ENCODE measurements around the gene LSM10.

The LSM10 gene

GRCh38 chr1:36408479-36408878 lies 10.8 kb upstream of the LSM10 start:
- DNase-seq (ENCODE audit: low read depth, low spot score) = no peak

GRCh38 chr1:36406440-36406839 lies 8.7 kb upstream of the LSM10 start:
- DNase-seq (ENCODE audit: low read depth, low spot score) = no peak

- no peak for DNase-seq (ENCODE audit: low read depth, low spot score)
Observed at GRCh38 chr1:36402504-36402890, 4.8 kb upstream of the LSM10 start.

GRCh38 chr1:36401602-36402503 lies 4.1 kb upstream of the LSM10 start:
- DNase-seq (ENCODE audit: low read depth, low spot score) = no peak

- DNase-seq (ENCODE audit: low read depth, low spot score) = no peak
Observed at GRCh38 chr1:36400825-36401601, 3.3 kb upstream of the LSM10 start.

- no peak for DNase-seq (ENCODE audit: low read depth, low spot score)
Observed at GRCh38 chr1:36400514-36400824, 2.8 kb upstream of the LSM10 start.

- DNase-seq (ENCODE audit: low read depth, low spot score) = no peak
Observed at GRCh38 chr1:36398370-36398977, 766 bp upstream of the LSM10 start.

GRCh38 chr1:36397083-36397377 lies 678 bp downstream of the LSM10 start:
- no peak for DNase-seq (ENCODE audit: low read depth, low spot score)

- DNase-seq (ENCODE audit: low read depth, low spot score) = no peak
Observed at GRCh38 chr1:36396359-36396758, 1.3 kb downstream of the LSM10 start.

GRCh38 chr1:36393686-36394085 lies 4.0 kb downstream of the LSM10 start:
- no peak for DNase-seq (ENCODE audit: low read depth, low spot score)

GRCh38 chr1:36392836-36393235 lies 4.9 kb downstream of the LSM10 start:
- DNase-seq (ENCODE audit: low read depth, low spot score) = no peak

GRCh38 chr1:36391271-36391670 lies 6.4 kb downstream of the LSM10 start:
- DNase-seq (ENCODE audit: low read depth, low spot score) = no peak

GRCh38 chr1:36390411-36390810 lies 7.3 kb downstream of the LSM10 start:
- DNase-seq (ENCODE audit: low read depth, low spot score) = no peak

GRCh38 chr1:36389999-36390398 lies 7.7 kb downstream of the LSM10 start:
- no peak for DNase-seq (ENCODE audit: low read depth, low spot score)

GRCh38 chr1:36389261-36389660 lies 8.4 kb downstream of the LSM10 start:
- DNase-seq (ENCODE audit: low read depth, low spot score) = no peak

GRCh38 chr1:36387141-36387949 lies 10.4 kb downstream of the LSM10 start:
- DNase-seq (ENCODE audit: low read depth, low spot score) = peak; percentile 67

GRCh38 chr1:36386265-36387140 lies 11.2 kb downstream of the LSM10 start:
- peak; percentile 96 for DNase-seq (ENCODE audit: low read depth, low spot score)

- peak; percentile 99 for DNase-seq (ENCODE audit: low read depth, low spot score)
Observed at GRCh38 chr1:36385410-36386264, 12.1 kb downstream of the LSM10 start, which contains the start of gene STK40. Gene STK40 (minus strand): TSS chr1:36385924. CDS start chr1:36361332, 24,592 bp downstream.

- DNase-seq (ENCODE audit: low read depth, low spot score) = peak; percentile 69
Observed at GRCh38 chr1:36384542-36385409, 12.9 kb downstream of the LSM10 start.
